GM18502 (cell line): ENCODE measurements around the gene REXO5.
"Not testable (repeated sequence)": the region's sequence is repeated elsewhere in the genome, so short reads cannot be mapped to it uniquely, and the experiment has no call there.

Source experiments
- ATAC-seq: cut with Tn5 transposase; IDR thresholded peaks from one replicate; pipeline ENCODE4 v1.9.1; 2021; ENCODE audit warnings: mild to moderate bottlenecking; ENCODE audit not compliant: unreplicated experiment, poor library complexity

The REXO5 gene

DNA sequence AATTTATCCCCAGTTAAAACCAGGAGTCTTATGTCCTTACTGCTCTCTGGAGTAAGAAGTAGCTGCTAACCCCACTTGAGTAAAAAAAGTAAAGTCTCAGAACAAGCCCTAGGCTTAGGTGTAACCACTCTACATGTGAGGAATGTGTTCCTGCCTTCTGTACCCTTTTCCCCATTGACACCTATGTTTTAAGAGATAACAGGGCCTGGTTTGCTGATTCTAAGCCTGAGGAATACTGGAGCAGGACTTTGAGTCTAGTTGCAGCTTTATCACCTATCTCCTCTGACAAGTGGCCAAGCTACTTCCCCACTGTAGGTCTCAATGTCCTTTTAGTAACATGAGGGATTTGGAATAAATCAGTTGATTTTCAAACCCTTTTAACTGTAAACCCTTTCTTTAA, 40.2 kb downstream of the REXO5 start:
- no peak for ATAC-seq

DNA sequence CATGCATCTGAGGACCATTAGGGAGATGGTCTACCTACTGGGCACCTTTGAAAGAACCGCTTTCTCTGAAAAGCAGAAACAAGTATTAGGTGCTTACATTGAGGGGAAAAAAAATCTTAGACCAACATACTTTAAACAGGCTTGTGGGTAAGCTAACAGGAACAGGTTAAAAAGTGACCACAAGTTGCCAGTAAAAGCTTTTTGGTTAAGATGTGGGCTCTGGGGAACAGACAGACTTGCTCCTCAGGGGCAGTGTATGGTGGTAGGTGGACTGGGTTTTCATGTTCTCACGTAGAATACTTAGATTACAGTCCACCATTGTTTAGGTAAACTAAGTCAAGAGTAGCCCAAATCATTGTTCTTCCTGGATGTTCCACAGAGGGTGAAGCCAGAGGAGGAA, 41.2 kb downstream of the REXO5 start:
- no peak for ATAC-seq

DNA sequence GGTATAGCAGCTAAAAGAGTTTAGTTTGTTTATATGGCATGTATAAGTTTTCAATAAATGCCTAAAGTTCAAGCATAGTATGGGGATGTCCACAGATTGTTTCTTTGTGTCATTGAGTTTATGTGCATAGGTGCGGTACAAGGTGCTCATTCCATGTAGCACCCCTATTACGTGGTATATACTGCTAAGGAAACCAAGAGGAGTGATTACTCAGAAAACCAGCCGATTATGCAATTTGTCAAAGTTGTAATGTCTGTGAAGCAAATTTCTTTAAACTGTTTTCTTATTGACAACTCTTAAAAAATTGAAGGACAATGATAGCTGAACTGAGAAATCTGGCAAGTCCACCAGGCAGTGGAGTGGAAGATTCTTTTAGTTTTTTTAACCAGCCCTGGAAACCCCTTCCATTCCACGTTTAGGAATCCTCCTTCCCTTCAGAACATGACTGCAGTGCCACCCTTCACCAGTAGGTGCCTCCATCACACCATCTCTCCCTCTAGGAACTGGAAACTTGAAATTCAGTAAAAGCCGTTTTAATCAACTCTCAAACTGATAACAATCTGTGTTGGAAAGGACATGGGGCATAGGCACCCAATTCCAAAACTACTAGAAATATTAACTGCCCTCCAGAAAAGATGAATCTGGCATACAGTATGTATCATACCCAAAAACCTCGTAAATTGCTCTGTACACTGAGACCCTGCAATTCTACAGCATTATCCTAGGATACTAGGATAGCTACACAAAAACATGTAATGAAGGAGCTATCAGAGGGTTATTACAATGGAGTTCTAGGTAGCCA, 43.5 kb downstream of the REXO5 start:
- no peak for ATAC-seq

DNA sequence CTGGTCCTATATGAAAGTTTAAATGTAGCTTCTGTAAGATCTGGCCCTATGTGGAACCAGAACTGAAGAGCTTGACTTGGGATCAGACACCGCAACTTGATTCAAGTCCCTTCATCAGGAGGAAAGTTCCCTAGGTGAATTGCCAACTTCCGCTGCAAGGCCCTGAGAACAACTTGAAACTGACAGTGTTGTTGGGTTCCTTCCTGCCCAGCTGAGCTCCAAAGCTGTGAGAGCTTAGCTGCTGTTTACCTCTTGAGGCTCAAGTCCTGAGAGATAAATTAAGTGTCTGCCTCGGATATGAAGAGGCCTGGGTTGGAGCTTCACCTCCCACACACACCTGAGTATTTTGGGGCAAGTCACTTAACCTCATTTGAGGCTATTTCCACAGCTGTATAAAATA, 44.7 kb downstream of the REXO5 start:
- ATAC-seq, result no peak

DNA sequence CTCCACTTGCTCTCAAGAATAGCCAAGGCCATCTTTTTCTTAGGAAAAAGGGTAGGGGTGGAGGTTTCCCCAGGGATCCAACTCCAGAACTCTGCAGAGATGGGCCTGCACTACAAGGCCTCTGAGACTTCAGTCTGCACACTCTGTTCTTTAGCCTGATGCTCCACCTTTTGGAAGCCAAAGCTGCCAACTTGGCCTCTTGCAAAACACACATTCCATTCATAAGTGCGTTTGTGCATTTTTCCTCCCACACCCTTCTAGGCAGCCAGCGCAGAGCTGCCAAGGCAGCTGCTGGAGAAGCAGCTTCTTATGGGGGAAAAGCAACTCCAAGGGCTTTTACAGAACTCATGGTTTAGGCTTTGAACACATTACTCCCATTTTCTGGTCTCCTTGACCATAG, 45.3 kb downstream of the REXO5 start:
- no peak for ATAC-seq

DNA sequence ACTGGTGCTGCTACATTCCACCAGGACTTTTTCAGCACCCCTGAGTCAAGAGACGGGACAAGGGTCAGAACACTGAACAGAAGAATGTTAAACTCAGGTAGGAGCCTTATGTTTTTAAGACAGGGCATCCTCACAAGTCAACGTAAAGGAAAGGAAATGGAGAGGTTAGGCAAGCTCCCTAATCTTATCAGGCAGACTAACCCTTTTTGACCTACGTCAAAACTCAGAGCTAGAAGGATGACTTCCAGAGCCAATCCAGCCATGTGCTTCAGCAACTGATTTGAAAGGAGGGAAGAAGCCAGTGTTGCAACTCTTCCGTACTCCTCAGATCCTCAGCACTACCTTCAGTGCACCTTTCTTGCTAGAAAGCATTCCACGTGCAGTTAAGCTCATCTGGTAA, 46.8 kb downstream of the REXO5 start:
- no peak for ATAC-seq

DNA sequence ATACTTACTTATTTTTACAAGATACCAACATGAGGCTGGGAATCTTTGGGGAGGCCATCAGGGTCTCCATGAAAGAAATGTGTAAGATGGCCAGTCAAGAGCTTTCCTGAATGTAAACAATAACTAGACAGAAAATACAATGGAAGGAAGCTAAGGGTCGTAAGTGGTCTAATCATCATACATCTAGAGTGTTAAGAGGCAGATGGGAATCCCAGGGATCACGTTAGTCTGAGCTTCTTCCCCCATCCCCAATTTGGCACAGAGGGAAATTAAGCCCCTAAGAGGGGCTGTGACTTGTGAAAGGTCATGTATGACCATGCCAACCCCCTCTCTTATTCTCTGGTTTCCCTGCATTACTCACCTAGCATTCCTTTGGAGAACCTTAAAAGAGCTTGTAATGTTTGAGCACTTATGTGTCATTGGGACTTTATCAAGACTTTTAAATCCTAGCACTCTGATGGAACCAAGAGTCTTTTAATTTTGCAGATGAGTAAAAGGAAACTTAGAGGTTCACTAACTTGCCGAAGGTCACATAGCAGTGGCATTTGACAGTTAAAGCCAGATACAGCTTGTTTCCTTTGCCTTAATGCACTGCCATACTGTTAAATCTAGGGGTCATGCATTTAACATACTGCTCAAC, 47.8 kb downstream of the REXO5 start:
- ATAC-seq, result no peak

DNA sequence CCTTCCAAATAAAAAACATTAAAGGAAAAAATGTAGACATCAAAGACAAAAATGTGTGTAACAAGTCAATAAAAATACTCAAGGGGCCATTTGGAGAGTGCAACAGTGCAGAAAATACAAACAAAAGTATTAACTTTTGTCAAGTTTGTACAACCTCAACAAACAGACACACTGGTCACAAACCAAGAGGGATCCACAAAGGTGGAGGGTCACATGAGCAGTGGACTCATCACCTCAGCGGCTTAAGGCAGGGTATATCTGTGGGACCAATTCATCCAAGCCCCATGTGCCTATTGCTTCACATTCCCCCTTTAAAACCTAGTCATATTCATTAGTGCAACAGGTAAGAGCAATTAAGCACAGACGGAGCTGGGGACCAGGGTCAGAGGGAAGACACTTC, 48.6 kb downstream of the REXO5 start:
- ATAC-seq, result no peak

DNA sequence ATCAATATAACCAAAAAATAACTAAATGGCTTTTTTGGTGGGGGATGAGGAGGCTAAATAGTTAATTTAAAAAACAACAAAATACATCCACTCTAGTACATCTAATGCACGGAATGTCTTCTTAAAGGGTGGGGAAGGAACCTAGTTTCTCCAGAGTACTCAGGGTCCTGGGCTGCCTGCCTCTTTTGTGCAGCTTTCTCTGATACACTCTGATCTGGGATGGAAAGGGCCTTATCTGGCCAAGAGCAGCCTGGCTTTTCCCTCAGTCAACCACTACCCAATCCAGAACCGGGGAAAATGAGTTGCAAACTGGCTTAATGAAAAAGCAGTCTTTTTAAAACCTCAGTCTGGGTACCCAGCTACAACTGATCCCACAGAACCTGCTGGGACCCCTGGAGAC, 51.0 kb downstream of the REXO5 start:
- no peak for ATAC-seq

DNA sequence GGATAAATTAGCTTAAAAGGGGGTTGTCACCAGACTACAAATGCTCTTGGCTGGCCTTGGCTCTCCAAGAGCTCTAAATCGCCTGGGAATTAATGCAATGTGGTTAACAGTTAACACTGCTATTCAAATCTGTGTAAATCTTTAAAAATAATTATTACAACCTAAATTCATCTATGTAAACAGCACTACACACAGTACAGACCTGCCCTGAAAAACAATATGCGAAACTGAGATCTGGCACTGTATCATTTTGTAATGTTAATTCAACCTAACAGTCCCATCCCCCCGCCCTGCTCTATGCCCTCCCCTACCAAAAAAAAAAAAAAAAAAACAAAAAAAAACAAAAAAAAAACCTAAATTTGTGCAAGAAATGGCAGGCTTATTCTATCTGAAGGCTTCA, 52.9 kb downstream of the REXO5 start:
- no peak for ATAC-seq

DNA sequence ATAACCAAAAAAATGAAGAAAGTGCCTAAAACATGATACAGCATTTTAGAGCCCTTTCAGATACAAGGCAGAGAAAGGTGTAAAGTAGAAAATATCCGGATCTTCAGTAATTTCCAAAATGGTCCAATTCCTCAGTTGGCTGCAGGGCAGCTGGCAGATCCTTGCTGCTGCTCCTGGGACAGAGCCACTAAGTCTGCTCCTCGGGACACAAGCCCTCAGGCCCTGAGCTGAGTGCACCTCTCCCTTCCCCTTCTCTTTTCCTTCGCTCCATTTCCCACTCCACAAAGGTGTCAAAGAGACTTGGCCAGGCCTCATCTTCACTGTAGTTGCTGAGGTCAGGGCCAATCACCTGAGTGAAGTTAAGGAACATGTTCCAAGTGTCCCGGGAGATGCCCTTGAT, 53.4 kb downstream of the REXO5 start:
- ATAC-seq, result no peak

DNA sequence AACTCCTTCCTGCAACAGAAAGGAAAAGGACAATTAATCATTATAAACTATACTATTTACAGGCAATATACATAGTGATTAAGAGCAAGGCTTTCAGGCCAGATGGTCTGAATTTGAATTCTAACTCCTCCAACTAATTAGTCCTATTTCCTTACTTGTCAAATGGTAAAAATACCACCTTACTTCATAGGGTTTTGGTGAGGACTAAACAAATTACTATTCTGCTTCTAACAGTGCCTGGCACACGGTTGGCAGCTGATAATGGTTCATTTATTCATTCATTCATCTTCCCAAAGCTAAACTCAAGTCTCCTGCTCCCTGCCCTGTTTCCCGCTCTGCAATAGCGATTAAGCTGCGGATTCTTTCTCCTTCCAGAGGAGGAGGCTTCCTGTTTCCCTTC, 54.0 kb downstream of the REXO5 start:
- ATAC-seq, result no peak

DNA sequence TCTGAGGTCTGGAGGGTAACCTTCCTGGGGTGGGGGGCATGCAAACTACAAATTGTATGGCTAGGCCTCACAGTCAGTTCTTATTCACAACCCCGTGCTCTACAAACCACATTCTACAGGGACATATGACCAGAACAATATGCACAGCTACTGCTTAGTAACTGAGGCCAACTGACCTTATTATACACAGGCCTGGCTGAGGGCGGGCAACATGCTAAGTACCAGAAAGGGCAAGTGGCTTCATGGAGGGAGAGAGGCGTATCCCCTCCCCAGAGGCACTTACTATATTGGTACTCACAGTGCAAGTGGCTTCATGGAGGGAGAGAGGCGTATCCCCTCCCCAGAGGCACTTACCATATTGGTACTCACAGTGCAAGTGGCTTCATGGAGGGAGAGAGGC, 54.7 kb downstream of the REXO5 start:
- ATAC-seq, result not testable (repeated sequence)

DNA sequence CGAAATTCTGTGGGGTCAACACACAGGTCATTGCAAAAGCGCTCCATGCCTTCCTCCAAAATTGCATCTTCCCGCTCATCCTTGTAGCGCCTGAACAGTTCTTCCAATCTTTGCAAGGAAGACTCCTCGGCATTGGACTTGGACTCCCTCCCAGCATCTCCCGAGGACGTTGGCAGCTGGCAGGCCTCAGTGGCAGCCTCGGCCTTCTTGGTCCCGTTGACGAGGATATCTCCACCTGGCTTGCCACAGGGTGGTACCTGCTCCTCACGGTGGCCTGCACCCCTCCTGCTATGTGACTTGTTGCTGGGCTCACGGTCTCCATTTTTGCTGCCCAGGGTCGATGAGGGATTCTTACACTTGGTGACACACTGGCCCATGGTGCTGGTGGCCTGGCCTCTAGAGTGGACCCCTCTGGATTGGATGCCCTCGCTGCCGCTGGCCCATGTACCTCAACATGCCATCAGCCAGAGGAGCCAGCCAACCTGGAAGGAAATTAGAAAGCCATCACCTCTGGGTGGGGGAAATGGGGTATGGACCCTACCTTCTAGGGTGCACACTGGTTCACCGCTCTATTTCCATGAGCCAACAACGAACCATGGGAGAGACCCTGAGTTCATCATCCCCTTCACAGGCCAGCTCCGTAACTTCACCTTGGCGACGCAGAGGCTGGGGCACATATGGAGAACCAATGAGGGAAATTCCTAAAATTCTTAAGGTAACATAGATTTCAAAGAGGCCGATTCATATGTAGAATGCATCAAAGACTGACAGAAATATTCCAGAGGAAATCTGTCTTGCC, 56.0 kb downstream of the REXO5 start:
- ATAC-seq, result no peak

DNA sequence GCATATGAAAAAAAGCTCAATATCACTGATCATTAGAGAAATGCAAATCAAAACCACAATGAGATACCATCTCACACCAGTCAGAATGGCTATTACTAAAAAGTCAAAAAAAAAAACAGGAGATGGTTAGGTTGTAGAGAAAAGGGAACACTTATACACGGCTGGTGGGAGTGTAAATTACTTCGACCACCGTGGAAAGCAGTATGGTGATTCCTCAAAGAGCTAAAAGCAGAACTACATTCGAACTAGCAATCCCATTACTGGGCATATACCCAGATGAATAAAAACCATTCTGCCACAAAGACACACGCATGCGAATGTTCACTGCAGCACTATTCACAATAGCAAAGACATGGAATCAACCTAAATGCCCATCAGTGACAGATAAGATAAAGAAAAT, 58.0 kb downstream of the REXO5 start:
- not testable (repeated sequence) for ATAC-seq

DNA sequence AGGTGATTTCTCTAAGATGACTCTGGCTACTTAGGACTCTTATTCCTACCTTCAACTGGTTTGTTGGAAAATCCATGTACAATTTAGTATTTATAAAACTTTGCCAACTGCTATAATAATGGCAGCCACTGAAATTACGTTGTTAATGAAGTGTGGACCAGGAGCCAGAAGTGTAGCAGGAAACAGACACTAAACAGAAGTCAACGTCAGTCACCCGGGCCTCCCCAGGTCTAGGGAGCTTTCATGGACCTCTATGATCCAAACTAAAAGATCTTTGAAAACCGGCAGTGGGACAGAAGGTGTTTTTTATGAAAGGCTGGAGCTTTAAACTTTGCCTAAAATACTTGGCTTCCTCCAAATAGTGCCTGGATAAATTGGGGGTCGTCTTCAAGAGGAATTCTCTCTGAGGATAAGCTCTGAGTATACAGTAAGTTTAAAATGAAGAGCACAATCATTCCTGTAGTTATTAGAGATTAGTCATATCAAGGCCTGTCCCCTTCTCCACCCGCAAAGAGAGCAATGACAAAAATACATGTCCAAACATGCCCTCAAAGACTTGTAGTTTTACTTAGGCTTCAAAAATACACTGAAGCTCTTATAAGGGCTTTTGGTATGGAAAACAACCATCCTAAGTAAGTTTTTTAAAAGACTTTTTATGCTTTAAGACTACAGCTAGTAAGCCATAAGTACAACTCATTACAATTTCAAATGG, 59.2 kb downstream of the REXO5 start:
- peak; percentile 76 for ATAC-seq

DNA sequence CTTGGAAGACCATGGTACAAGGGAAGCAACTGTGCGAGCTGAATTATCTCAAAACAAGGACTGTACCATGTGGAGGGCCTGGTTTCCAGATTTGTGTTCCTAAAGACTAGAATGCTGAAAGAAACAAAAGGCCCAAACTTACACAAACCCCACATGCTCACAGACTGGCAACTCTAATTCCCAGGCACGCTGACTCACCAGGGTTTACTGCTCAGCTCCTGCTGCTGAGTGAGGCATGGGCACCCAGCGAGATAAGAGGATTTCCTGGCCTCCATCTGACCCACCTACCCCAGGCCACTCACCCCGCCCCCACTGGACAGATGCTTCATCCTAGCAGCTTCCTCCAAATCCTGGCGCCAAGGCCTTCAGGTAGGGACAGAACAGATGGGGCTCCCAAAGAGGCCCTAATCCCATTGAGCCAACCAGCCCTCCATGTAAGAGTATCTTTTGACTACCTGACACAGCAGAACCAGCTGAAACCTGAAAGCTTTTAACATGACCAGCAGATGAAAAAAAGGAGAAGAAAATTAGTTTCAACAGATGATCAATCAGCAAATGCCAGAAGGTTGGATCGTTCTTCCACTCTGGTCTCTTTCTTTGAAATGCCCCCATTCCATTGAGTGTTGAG, 59.9 kb downstream of the REXO5 start:
- no peak for ATAC-seq

DNA sequence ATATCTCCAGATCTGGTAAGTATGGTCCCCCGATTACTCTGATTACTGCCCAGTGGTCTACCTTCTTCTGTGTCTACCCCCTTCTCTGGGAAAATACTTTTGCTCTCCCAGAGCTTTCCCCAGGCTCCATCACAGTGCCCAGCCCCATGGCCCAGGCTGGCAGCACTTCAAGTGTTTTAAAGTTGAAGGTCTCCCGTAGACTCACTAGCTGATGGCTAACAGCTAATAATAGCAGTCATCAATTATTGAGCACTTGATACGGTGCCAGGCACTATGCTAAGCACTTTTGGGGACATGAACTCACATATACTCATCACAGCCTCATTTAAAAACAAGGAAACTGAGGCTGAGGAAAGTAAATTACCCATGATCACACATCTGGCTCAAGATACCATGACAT, 60.5 kb downstream of the REXO5 start:
- ATAC-seq, result no peak

DNA sequence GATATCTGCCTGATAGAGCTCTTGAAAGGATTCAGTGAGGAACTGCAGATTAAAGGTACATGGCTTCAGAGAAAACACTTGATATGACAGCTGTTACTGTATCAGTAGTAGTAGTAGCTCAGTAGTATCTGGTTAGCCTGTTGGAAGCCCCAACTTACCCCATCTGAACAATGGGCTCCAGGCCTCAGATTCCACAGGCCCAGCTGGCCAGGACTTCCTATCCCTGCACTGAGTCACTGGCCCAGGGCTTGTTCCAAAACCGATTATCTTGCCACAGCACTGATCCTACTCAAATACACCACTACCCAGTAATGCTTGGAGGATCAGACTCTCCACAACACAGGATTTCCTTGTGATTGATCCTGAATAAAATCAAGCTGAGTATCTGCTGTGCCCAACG, 61.3 kb downstream of the REXO5 start:
- ATAC-seq, result no peak

DNA sequence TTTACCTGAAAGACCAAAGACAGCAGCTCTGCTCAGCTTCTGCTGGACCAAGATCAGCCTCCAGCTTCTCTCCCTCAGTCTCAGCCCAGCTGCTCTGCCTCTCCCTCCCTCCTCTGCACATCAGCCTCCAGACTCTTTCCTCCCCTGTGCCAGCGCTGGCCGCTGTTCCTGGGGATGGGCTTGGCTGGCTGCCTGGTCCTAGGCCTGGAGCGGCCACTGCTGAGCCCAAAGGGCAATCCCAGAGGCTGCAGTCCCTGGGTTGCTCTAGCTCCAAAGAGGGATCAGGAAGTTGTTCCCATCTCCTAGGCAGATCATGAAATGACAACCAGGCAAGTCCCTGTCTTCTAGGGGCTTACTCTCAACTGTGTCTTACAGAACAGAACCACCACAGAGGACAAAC, 62.6 kb downstream of the REXO5 start:
- ATAC-seq, result no peak
